GM12878 (cell line): Measurements from ENCODE around the gene HMGCL.

Experiments used
- ATF7 ChIP-seq: fragments of 450-650 bp; IDR thresholded peaks from 2 replicates; pipeline ENCODE4 v1.6.1; 2016; ENCODE audit warnings: low read depth, mild to moderate bottlenecking
- CTCF ChIP-seq, 3 experiments: IDR thresholded peaks in 2 of 3; conservative IDR thresholded peaks in 1 of 3; 2 replicates each; pipeline ENCODE4 v1.5.1; 2011; ENCODE audit warnings: low read depth in 3 of 3, low read length in 3 of 3, mild to moderate bottlenecking in 3 of 3, control low read depth in 2 of 3, moderate library complexity in 2 of 3, inconsistent platforms in 1 of 3, mixed read lengths in 1 of 3; ENCODE audit not compliant: control insufficient read depth in 2 of 3, insufficient read depth in 1 of 3; ENCODE audit errors: extremely low read depth in 1 of 3
- FOXM1 ChIP-seq: IDR thresholded peaks from 2 replicates; pipeline ENCODE4 v1.6.1; 2012; ENCODE audit warnings: low read depth, mild to moderate bottlenecking, inconsistent platforms, low read length, moderate library complexity
- HDGF ChIP-seq: fragments of 450-650 bp; IDR thresholded peaks from 2 replicates; pipeline ENCODE4 v1.6.1; 2016; ENCODE audit warnings: antibody characterized with exemption
- PKNOX1 ChIP-seq: fragments of 450-650 bp; IDR thresholded peaks from 2 replicates; pipeline ENCODE4 v1.6.1; 2016; ENCODE audit warnings: mild to moderate bottlenecking
- TAF1 ChIP-seq: IDR thresholded peaks from 2 replicates; pipeline ENCODE4 v1.6.1; 2011; ENCODE audit warnings: mild to moderate bottlenecking, low read depth, low read length, borderline replicate concordance
- ZBTB11 ChIP-seq: fragments of 450-650 bp; formaldehyde crosslinking; IDR thresholded peaks from 2 replicates; pipeline ENCODE4 v1.5.0; 2022; ENCODE audit warnings: mild to moderate bottlenecking, missing genetic modification characterization

GRCh38 chr1:23817633-23818032 is 7.6 kb downstream of the HMGCL start:
- TF ChIP-seq PKNOX1 (no peak), ATF7 (no peak), ZBTB11 (CRISPR knock-in tag) (no peak), FOXM1 (no peak), CTCF (IDR thresholded peaks at IDR 0.05 in 2 of 3, conservative IDR thresholded peaks at IDR 0.05 in 1 of 3; ENCODE audit: control insufficient read depth in 2 of 3, extremely low read depth in 1 of 3, insufficient read depth in 1 of 3, low read depth in 3 of 3, low read length in 3 of 3) (no peak), HDGF (no peak), TAF1 (no peak)
